B cell (primary cell): Measurements from ENCODE around the gene TENM3.

Experiments
- CTCF ChIP-seq: fragments of 200-600 bp; IDR thresholded peaks from one replicate; pipeline ENCODE4 v1.8.0; 2022; ENCODE audit warnings: antibody characterized with exemption, mild to moderate bottlenecking
- EZH2 ChIP-seq: IDR thresholded peaks from 2 replicates; pipeline ENCODE4 v1.6.1; 2012; ENCODE audit warnings: borderline replicate concordance, low read depth, mild to moderate bottlenecking, moderate library complexity, low read length; ENCODE audit not compliant: insufficient read depth, poor library complexity, severe bottlenecking

DNA sequence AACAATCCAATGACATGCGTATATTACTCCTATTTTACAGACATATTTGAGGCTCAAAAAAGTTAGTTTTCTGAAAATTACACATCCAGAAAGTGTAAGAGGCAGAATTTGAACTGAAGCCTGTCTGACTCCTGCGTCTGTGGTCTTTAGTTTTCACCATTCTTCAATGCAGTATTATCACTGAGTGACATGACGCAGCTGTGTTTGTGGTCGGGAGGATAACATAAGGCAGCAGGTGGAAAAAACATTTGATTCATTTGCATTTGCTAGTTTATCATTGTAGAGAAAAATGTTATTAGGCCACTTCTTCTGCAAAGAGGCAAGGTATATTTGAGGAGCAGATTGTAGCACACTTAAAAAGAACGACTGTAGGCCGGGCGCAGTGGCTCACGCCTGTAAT, 186.7 kb downstream of the TENM3 start:
- TF ChIP-seq CTCF (no peak), EZH2 (no peak)
